Astrocyte (in vitro differentiated cells and primary cell): Measurements from ENCODE around the gene CIROP. TPM values are rescaled to one million over a fixed set of nuclear protein-coding genes. Genes with fewer than 3 reads are reported as not detected.

ENCODE experiments used
- DNase-seq: peaks from one replicate; pipeline ENCODE4 v3.0.0-alpha.2; 2010; ENCODE audit warnings: low read depth
- FAIRE-seq: peaks from 2 replicates; lab custom pipeline; 2011; peaks lifted over from hg19 to GRCh38; lab: Jason Lieb, UNC
- H2AFZ ChIP-seq: 2 replicates; pipeline ENCODE4 v1.6.0; 2012; ENCODE audit warnings: low read depth, low read length, inconsistent platforms
- H3K27ac ChIP-seq: 2 replicates; pipeline ENCODE4 v1.5.1; 2011; ENCODE audit warnings: low read depth, low read length, inconsistent platforms
- H3K27me3 ChIP-seq: 2 replicates; pipeline ENCODE4 v1.6.0; 2011; ENCODE audit warnings: low read length, inconsistent platforms; ENCODE audit not compliant: insufficient read depth
- H3K36me3 ChIP-seq: 2 replicates; pipeline ENCODE4 v1.5.1; 2011; ENCODE audit warnings: low read length, inconsistent platforms; ENCODE audit not compliant: insufficient read depth
- H3K4me1 ChIP-seq: 2 replicates; pipeline ENCODE4 v1.5.1; 2011; ENCODE audit warnings: low read length, inconsistent platforms; ENCODE audit not compliant: insufficient read depth
- H3K4me2 ChIP-seq: 2 replicates; pipeline ENCODE4 v1.6.0; 2012; ENCODE audit warnings: low read length, inconsistent platforms
- H3K4me3 ChIP-seq: 2 replicates; pipeline ENCODE4 v1.5.1; 2011; ENCODE audit warnings: low read depth, mild to moderate bottlenecking, low read length, inconsistent platforms; ENCODE audit not compliant: insufficient read depth
- H3K79me2 ChIP-seq: 2 replicates; pipeline ENCODE4 v1.6.0; 2012; ENCODE audit warnings: mild to moderate bottlenecking, low read length, inconsistent platforms; ENCODE audit not compliant: insufficient read depth
- H3K9ac ChIP-seq: 2 replicates; pipeline ENCODE4 v1.6.0; 2012; ENCODE audit warnings: mild to moderate bottlenecking, low read length, inconsistent platforms
- H3K9me3 ChIP-seq: 2 replicates; pipeline ENCODE4 v1.5.1; 2012; ENCODE audit warnings: low read depth, mild to moderate bottlenecking, low read length, inconsistent platforms; ENCODE audit not compliant: insufficient read depth
- H4K20me1 ChIP-seq: 2 replicates; pipeline ENCODE4 v1.6.0; 2012; ENCODE audit warnings: low read length, inconsistent platforms; ENCODE audit not compliant: insufficient read depth
- H3K27ac Mint-ChIP-seq: one replicate; pipeline ENCODE4 v1.8.0; 2021; ENCODE audit warnings: mild to moderate bottlenecking, mixed read lengths; ENCODE audit not compliant: unreplicated experiment
- H3K27me3 Mint-ChIP-seq: one replicate; pipeline ENCODE4 v1.8.0; 2021; ENCODE audit warnings: low read depth, mixed read lengths; ENCODE audit not compliant: unreplicated experiment
- H3K36me3 Mint-ChIP-seq: one replicate; pipeline ENCODE4 v1.8.0; 2021; ENCODE audit warnings: low read depth, mixed read lengths; ENCODE audit not compliant: unreplicated experiment
- H3K4me1 Mint-ChIP-seq: one replicate; pipeline ENCODE4 v1.8.0; 2021; ENCODE audit warnings: low read depth, mixed read lengths; ENCODE audit not compliant: unreplicated experiment
- H3K4me3 Mint-ChIP-seq: one replicate; pipeline ENCODE4 v1.8.0; 2021; ENCODE audit warnings: mild to moderate bottlenecking, moderate library complexity, mixed read lengths; ENCODE audit not compliant: unreplicated experiment
- H3K9me3 Mint-ChIP-seq: one replicate; pipeline ENCODE4 v1.8.0; 2021; ENCODE audit warnings: mild to moderate bottlenecking, mixed read lengths; ENCODE audit not compliant: unreplicated experiment
- EZH2 ChIP-seq: IDR thresholded peaks from 2 replicates; pipeline ENCODE4 v1.6.1; 2012; ENCODE audit warnings: mild to moderate bottlenecking, low read length, inconsistent platforms; ENCODE audit not compliant: insufficient read depth
- total RNA-seq: library from RNA; stranded (reverse); gene quantifications from 2 replicates; pipeline ENCODE4 v1.2.1, GENCODE V29; 2021
- TF ChIP-seq, protein P1 (sequence below): IDR thresholded peaks from 2 replicates; pipeline ENCODE4 v1.5.1; 2011; ENCODE audit warnings: low read depth, mild to moderate bottlenecking, inconsistent platforms, low read length, moderate library complexity; ENCODE audit not compliant: insufficient read depth

CIROP gene
- total RNA-seq, 1 donor from 2014 or later = not detected

DNA sequence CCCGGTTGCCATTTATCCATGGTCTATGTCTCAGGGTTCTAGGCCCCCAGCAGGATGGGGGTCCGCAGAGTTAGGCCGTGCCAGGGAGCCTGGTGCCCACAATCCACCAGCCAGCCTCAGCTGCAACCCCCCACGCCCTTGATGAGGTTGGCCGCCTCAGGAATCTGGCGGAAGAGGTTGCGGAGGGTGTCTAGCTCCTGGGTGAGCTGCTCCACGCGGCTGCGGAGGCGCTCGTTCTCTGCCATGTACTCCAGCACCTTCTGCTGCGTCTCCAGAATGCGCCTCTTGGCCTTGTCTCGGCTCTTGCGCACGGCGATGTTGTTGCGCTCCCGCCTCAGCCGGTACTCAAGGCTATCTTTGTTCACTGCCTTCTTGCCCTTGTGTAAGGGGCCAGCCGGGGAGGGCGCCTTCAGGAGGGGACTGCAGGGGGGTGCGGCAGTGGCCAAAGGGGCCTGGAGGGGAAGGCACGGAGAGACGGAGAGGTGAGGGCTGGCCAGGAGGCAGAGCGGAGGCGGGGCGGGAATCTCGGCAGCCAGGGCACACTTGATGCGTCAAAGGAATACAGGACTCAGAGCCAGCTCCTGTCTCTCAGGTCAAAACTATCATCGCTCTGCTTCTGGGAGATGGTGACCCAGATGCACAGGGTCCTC is 12.7 kb upstream of the CIROP start:
- no peak for FAIRE-seq
- H3K4me2 ChIP-seq = no peak overlapping the region
- H3K4me1 Mint-ChIP-seq = peaks cover 31% of the 10 kb centered on the region
- H3K4me3 Mint-ChIP-seq = no peak overlapping the region
- H3K27me3 ChIP-seq = no peaks in the 10 kb centered on the region
- H3K79me2 ChIP-seq = no peaks in the 10 kb centered on the region
- no peak overlapping the region for H2AFZ ChIP-seq
- no peak overlapping the region for H3K27ac Mint-ChIP-seq
- H3K36me3 ChIP-seq = no peaks in the 10 kb centered on the region
- H3K9ac ChIP-seq = no peak overlapping the region
- H3K4me3 ChIP-seq = no peak overlapping the region
- H3K9me3 ChIP-seq = no peaks in the 10 kb centered on the region
- no peak for DNase-seq
- H3K27me3 Mint-ChIP-seq = peaks cover 7% of the 10 kb centered on the region
- TF ChIP-seq EZH2 = no peak
- TF ChIP-seq, protein P1, sequence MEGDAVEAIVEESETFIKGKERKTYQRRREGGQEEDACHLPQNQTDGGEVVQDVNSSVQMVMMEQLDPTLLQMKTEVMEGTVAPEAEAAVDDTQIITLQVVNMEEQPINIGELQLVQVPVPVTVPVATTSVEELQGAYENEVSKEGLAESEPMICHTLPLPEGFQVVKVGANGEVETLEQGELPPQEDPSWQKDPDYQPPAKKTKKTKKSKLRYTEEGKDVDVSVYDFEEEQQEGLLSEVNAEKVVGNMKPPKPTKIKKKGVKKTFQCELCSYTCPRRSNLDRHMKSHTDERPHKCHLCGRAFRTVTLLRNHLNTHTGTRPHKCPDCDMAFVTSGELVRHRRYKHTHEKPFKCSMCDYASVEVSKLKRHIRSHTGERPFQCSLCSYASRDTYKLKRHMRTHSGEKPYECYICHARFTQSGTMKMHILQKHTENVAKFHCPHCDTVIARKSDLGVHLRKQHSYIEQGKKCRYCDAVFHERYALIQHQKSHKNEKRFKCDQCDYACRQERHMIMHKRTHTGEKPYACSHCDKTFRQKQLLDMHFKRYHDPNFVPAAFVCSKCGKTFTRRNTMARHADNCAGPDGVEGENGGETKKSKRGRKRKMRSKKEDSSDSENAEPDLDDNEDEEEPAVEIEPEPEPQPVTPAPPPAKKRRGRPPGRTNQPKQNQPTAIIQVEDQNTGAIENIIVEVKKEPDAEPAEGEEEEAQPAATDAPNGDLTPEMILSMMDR = no peak
- peaks cover 38% of the 10 kb centered on the region for H3K4me1 ChIP-seq
- H3K27ac ChIP-seq = no peak overlapping the region
- H3K36me3 Mint-ChIP-seq = peaks cover 2% of the 10 kb centered on the region
- no peaks in the 10 kb centered on the region for H3K9me3 Mint-ChIP-seq
- no peaks in the 10 kb centered on the region for H4K20me1 ChIP-seq

DNA sequence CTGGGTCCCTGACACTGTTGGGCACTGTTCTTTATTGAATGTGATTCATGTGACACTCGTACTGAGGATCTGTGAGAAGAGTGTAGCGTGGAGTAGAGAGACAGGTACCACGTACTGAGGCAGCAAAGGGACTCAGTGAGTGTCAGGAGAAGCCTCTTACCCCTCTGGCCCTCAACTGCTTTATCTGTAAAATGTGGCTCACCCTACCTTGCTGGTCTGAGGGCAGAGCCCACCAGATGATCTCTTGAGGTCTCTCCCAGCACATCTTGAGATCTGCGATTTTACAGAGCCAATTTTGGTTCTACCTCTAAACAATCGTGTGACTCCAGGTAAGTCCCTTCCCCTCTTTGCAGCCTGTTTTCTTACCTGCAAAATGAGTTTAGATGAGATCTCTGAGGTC is 11.1 kb upstream of the CIROP start:
- Histone ChIP-seq H4K20me1 (no peaks in the 10 kb centered on the region), H3K4me1 (peaks cover 28% of the 10 kb centered on the region), H3K9me3 (no peaks in the 10 kb centered on the region), H2AFZ (no peak overlapping the region), H3K79me2 (no peaks in the 10 kb centered on the region), H3K4me3 (no peak overlapping the region), H3K4me2 (peak overlapping the region; percentile 71), H3K36me3 (no peaks in the 10 kb centered on the region), H3K27ac (peak overlapping the region; percentile 79), H3K9ac (peak overlapping the region; percentile 61), H3K27me3 (peaks cover 3% of the 10 kb centered on the region)
- Mint-ChIP-seq H3K36me3 (peaks cover 2% of the 10 kb centered on the region), H3K9me3 (no peaks in the 10 kb centered on the region), H3K4me1 (peaks cover 22% of the 10 kb centered on the region), H3K27ac (peak overlapping the region; percentile 67), H3K4me3 (no peak overlapping the region), H3K27me3 (peaks cover 7% of the 10 kb centered on the region)
- TF ChIP-seq, protein P1 = no peak
- no peak for TF ChIP-seq EZH2
- FAIRE-seq = no peak
- no peak for DNase-seq
